ENCODE measurements around the gene DAZAP1.
"Not testable (repeated sequence)": the region's sequence is repeated elsewhere in the genome, so short reads cannot be mapped to it uniquely, and the experiment has no call there.

DAZAP1 gene

DNA sequence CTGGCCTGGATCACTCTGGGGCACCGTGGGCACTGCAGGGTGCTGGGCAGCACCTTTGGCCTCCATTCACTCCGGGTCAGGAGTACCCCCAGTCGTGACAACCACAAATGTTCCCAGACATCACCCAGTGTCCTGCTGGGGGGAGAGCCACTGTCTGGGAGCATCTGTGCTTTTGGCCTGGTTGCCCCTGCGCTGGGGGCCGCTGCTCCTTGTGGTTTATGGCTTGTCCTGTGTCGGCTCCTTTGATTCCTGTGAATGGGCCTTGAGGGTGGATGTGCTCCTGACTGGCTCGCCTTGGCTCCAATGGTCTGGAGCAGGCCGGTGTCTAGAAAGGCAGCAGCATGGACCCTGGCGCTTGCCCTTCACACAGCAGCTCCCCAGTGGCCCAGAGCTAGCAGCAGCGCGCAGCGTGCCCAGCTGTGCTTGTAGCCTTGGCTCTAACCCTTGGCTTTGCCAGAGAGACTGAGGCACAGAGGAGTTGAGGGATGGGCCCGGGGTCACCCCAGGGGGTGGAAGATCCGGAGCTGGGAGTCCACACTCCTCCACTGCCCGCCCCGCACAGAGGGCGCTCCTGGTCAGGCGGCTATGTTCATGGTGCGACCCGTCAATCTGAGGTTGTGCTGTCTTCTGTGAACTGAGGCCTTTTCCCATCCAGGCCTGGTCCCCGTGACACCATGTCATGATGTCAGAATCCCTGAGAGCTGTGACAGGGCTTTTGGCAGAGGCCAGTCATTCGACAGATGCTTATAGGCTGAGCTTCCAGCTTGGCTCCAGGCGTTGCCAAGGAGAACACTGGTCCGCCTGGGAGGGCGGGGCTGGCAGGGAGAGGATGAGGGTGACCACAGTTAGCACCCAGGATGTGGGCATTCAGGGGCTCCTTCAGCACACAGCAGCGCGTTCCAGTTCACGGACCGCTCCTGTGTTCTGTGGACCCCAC lies 4.1 kb downstream of the DAZAP1 start:
- no peak for DNase-seq

DNA sequence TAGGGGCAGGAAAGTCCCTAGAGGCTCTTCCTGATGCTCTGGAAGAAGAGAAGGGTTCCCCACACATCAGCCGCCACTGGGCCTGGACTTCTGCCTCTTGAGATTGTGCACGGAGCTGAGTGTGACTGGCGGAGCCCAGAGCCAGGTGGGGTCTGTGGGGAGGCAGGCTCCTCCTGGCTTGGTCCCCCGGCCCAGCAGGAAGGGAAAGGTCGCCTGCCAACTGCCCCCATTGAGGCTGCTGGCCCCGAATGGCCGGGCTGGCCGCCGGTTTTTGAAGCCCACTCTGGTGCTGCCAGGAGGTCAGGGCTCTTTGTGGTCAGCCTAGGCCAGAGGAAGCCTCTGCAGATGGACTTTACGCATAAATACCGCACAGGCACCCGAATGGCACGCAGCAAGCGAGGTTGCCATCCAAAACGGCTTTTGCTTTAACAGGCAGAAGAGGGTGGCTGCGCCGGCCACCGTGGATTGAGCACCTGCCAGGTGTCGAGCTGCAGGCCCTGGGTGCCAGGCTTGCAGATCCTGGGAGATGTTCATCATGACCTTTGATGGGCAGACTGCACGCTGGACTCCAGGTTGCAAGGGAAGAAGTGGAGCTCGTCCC lies 5.0 kb downstream of the DAZAP1 start:
- no peak for DNase-seq

DNA sequence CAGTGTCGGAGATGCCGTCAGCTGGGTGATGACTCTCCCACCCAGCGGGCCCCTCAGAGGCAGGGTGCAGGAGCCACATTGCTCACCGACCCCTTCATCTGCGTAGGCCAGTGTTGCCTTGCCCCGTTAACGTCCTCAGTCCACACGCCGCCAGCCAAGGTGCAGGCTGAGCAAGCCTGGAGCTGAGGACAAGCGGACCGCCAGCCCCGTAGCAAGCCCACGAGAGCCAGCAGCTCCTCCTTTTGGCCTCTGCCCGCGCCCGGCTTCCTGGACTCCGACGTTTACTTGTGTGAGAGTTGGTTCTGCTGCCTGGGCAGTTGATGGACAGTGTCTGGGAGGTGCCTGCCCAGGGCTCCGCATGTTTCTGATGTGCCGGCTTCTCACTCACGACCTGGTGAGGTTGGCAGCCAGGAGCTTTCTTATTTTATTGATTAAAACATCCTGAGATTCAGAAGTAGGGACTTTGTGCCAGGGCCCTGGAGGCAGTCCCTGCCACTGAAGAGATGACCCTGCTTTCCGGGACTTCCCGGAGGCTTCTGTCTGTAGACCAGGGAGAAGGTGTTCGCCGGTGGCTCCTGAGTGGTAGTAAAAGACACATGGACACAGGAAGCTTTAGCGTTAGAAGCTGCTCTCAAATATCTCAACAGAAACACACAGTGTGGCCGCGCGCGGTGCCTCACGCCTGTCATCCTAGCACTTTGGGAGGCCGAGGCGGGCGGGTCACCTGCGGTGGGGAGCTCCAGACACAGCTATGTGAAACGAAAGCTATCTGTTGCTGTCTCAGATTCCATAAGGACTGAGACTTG lies 5.8 kb downstream of the DAZAP1 start:
- DNase-seq, result no peak

DNA sequence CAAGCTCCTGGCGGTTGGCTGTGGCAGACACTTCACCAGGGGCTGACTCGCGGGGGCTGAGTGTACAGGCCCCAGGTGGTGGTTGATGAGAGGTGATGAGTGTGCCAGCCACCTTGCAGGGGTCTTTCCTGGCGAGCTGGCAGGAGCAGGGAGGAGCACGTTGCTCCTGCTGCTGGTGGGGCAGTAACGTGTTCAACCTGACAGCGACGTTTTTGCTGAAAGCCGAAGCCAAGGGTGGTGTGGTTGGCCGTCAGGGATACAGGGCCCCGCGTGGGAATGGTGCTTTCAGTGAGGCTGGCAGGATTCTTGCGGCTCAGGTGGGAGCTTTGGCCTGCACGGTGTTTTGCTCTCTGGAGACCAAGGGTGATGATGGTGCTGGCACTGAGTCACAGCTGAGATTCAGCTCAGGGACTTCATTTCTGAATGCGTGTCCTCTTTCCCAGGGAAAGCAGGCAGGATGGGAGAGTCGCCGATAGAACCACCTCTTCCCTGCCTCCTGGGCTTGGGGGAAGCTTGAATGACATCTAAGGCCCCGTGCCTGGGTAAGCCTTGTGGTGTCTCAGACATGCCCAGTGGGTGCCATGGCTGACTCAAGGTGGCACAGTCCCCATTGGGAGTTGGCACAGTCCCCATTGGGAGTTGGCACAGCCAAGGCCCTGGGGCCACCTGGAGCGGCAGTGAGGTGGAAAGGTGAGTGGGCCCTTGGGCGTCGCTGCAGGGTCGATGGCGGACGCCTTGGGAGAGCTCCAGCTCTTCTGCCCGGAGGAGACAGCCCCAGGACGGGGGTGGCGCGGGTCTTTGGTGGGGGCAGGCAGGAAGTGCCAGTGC lies 8.8 kb downstream of the DAZAP1 start:
- DNase-seq, result no peak

DNA sequence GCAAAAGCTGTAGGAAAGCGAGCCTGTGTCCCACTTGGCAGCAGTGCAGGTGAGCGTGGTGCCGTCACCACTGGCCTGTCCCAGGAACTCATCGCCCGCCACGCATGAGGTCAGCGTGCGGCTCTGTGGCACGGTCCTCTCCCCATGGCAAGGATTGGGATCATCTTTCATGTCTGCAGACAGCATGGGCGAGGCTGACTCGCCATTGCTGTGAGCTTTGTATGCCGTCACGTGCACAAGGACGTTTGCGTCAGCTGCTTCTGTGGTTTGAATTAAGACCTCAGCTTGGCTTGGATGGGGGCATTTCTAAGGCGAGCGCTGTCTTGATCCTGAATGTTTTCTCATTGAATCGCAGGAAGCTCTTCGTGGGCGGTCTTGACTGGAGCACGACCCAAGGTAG lies 9.8 kb downstream of the DAZAP1 start:
- DNase-seq, result no peak

DNA sequence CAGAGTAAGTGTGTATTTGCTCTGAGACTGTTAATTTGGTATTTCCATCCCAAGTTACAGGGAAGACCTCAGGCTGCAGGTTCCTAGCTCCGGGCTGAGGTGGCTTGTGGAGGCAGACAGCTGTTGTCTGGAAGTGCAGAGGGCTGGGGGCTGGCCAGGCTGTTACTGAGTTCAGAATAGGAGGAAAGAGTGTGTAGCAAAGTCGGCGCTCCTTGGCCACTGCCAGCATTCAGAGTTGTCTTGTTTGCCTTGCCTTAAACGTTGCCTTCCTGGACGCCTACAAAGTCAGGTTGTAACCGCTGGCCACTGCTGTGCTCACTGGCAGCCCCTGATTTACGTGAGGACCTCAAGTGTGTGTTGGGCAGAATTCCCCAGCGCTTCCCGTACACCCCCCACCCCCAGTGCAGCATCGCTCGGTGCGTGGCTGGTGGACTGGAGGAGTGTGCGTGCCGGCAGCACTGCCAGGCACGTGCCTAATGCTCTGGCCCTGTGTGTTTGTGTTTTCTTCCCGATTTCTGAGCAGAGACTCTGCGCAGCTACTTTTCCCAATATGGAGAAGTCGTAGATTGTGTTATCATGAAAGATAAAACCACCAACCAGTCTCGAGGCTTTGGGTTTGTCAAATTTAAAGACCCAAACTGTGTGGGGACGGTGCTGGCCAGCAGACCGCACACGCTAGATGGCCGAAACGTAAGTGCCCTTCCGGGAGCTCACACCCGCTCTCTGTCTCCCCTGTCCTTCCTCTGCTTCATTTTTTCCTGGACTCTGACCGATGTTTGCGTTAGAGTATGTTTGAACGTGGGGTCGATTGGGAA lies 10.5 kb downstream of the DAZAP1 start:
- no peak for DNase-seq

DNA sequence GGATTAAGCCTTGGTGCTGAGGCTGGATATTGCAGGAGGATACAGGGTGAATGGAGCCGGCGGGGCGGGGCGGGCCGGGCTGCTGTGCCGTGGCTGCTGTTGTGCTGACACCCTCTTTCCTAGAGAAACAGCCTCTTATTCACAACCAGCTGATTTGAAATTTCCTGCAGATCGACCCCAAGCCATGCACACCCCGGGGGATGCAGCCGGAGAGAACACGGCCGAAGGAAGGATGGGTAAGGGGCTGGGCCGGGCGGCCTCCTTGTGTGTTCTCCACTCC lies 11.1 kb downstream of the DAZAP1 start:
- no peak for DNase-seq

DNA sequence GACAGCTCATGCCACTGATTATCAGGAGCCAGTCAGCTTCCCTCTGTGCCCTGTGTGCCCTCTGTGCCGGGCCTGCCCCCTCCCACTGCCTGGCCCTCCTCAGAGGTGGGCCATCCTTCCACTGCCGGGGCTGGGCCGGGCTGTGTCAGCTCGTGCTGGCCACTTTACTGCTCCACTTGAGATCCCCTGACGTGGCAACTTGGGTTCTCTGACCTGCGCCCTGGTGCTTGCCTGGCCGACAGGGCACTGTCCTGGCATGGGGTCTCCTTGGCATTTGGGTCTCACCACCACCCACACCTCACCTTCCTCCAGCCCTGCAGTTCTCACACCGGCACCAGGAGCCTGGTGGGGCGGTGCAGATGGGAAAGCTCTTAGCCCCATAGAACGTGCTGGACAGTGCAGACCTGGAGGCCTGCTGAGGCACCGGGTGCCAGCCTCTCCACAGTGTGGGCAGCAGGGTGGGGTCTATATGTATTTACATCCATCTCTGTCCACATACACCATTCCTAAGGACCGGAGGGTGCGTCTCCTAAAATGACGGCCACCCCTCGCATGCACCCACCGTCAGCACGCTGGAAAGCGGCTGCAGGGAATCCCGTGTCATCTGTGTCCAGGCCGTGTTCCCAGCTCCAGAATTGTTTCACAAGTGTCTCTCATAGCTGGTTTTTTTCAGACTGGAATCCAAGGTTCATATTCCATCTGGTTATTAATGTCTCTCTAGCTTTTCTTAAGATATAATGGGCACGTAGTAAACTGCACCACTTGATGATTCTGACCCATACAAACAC lies 11.8 kb downstream of the DAZAP1 start:
- DNase-seq, result no peak

DNA sequence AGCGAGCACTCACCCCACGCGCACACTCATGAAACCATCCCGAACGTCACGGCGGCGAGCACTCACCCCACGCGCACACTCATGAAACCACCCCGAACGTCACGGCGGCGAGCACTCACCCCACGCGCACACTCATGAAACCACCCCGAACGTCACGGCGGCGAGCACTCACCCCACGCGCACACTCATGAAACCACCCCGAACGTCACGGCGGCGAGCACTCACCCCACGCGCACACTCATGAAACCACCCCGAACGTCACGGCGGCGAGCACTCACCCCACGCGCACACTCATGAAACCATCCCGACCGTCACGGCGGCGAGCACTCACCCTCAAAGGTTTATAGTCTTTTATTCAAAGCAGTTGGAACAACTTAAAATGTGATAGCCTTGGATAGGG lies 12.7 kb downstream of the DAZAP1 start:
- not testable (repeated sequence) for DNase-seq

DNA sequence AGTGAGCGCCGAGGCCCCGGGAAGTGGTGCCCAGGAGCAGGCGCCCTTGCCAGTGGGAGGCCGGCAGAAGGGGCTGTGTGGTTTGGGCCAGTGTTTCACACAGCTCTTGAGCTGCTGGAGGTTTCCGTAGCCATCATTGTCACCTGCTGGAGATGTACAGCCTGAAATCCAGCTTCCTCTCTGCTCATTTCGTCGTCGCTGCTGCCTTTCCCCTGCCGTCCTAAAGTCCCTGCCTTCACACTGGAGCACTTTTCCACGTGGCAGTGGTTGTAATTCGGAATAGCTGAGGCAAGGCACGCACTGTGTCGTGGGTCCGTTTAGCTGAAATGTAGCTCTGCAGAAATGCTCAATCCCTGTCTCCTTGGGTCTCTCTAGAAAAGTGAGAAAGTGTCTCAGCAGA lies 13.2 kb downstream of the DAZAP1 start:
- DNase-seq, result no peak

DNA sequence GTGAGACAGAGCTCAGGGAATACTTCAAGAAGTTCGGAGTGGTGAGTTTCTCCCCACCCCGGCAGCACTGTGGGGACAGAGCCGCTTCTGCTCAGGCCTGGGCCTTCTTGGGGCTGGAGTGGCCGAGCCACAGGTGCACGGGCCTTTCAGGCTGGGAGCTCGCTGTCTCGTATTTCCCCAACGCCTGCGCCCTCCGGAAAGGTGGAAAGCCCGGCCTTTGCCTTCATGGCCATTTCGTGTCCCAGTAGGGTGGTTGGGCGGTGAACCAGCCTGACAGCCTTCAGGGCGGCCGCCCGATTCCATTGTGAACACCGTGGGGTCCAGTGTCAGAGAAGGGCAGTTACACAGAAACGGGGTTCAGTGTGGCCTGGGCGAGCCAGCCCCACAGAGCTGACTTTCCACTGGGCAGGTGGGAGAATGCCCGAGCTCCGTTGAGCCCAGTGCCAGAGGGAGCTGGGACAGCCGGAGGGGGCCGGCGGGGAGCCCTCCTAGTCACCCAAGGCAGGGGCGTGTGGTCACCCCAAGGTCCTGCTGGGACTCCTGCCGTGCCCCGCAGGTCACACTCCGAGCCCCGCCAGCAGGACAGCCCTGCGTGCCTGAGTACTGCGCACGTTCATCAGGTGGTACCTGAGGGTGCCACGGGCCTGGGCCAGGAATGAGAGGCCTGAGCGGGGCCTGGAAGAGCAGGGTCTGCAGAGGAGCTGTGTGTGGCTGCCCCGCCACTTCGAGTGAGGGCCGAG lies 14.0 kb downstream of the DAZAP1 start:
- no peak for DNase-seq

DNA sequence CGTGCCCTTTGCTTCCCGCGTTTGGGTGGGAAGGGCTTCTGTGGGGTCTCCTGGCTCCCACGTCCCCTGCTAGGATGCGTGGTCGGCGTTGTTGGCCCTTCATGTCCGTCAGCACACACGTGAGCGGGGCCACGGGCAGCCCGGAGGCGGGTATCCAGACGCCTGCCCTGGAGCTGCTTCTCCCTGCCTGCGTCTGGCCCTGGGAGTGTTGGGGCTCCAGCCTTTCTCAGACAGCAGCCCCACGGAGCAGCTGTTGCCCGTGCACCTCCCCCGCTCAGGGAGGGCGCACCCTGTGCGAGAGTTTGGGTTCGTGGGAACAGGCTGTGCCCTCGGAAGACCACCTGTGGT lies 14.5 kb downstream of the DAZAP1 start:
- DNase-seq, result no peak

DNA sequence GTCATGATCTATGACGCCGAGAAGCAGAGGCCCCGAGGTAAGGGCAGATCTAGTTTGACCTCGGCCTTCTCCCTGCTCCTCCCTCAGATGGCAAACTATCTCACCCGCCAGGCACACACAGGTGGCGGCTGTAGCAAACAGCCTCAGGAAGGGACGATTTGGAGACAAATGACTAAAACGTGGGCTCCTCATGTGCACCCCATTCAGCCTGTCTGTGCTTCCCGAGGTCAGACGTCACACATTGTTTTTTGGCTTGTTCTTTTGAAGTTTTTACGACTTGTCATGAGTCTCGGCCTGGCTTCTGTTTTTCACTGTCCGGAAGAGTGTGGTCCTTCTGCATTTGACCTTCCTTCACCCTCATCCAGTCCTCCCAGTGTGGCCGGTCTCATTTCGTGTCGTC lies 15.0 kb downstream of the DAZAP1 start:
- no peak for DNase-seq

DNA sequence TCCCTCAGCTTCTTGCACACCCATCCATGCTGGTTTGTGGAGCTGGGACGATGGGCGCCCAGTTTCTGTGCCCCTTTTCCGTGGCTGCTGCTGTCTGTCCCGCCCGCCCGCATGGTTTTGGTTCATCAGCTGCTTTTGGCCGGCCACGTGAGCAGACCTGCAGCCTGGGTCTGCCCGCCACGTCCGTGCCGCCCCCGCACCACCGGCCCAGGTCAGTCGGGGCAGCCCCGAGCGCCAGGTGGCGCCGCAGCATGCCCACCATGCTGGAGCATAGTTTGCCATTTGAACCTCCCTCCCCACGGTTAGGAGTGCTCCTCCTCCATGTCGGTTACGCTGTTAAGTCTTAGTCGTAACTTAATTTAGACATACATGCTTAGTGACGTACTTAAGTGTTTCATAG lies 15.6 kb downstream of the DAZAP1 start:
- DNase-seq, result no peak

DNA sequence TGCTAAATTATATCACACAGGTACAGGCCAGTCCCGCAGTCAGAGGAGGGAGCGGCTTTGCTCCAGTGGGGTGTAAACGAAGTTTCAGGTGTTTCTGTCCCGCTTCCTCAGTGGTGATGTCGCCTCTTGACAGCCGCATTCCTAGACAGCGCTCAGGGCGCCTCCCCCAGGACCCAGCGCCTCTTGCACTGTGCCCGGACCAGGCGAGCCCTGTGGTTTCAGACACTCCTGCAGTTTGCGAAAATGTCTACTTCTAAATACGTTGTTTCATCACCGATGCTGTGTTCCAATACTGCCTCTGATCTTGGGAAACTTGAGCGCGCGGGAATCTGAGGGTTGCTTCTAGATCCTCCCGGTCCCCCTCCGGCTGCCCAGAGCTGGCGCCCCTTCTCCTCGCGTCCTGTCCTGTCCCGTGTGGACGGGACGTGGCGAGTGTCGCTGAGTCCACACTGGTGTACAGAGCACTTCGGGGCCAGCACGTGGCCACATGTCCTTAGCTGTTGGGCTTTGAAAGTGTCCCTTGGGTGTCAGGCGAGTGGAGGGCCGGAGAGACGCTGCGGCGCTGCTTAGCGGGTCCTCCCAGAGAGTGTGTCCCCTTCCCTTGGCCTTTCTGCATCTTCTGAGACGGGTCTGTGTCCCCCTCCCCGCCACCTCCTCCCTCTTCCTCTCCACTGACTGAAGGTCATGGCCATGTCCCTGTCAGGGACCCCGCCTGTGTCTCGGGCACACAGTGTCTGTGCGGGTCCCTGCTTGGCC lies 16.2 kb downstream of the DAZAP1 start:
- DNase-seq, result no peak

DNA sequence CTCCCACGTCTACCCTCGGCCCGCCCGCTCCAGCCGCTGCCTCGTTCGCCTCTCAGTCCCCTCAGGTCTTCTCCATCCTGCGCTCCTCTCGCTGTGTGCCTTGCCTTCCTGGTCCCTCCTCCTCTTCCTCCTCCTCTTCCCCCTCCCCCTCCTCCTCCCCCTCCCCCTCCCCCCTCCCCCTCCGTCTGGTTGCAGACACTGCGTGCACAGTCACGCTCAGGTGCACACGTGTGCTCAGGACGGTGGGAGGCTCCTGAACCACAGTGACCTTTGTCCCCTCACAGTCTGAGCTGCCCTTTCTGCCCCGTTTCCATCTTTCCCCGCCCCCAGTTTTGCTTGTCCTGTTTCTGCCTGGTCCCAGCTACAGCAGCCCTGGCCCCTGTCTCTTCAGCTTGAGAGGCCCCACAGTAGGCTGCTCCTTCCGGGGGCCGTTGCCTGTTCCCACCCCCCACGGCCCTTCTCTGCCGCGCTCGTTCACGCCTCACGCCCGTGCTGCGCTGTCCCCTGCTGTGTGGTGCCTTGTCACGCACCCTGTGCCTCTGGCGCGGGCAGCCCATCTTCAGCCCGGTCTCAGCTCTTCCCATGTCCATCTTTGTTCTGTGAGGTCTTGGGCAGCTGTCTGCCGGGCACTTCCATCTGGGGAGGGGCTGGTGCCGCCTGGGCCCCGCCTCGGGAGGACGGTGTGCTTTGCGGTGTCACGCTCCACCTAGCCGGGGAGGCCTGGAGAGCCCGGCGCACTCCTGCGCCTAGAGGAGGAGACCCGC lies 17.0 kb downstream of the DAZAP1 start:
- DNase-seq, result no peak

DNA sequence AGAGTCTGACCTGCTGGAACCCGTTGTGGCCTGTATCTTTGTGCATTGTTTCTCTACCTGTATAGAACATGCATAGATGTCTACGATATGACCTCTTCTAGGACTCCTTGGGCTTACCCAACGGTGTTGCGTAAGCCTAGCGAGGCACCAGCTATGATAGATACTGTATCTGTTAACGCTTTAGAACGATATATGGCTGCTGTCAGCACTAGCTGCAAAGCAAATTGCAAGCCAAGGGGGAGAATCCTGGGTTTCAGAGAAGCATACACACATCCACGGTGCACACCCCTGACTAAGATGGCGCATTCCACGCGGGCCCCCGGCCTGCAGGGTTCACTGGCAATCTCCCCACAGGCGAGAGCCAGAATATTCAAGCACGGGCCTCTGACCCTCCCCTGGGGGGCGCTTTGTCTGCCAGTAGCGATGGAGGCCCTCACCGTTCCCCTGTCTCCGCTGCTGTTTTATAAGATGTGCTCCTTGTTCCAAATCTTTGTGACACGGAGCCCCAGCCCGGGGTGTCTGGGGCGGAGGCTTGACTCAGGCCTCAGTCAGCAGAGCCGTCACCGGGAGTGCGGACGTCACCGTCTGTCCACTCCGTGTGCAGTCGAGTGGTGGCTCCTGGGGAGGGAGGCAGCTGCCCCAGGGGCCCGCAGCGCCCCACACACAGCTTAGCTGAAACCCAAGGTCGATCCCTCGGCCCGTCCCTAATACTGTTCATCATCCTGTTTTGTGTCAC lies 17.9 kb downstream of the DAZAP1 start:
- DNase-seq, result no peak

DNA sequence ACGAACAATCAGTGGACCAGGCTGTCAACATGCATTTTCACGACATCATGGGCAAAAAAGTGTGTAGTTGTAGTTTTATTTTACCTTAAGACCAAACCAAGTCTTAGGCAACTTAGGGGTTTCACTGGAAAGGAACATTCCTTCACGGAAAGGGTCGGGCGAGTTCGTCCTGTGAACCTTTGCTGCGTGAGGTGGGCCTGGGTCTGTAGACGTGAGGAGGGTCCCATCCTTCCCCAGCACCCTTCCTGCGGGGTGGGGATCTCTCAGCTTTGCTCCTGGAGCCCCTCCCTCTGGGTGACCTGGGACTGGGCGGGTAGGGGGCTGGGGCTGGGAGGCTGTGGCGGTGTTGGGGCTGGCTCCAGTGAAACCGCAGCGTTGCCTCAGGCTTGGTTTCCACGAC lies 18.5 kb downstream of the DAZAP1 start:
- DNase-seq, result no peak

Measured in DMS79 (cell line).